GM18499 (cell line): ENCODE results near the gene ATMIN.

Experiments
- ATAC-seq: cut with Tn5 transposase; IDR thresholded peaks from one replicate; pipeline ENCODE4 v1.9.1; 2021; ENCODE audit warnings: moderate number of reproducible peaks; ENCODE audit not compliant: insufficient read depth, unreplicated experiment

Gene ATMIN

DNA sequence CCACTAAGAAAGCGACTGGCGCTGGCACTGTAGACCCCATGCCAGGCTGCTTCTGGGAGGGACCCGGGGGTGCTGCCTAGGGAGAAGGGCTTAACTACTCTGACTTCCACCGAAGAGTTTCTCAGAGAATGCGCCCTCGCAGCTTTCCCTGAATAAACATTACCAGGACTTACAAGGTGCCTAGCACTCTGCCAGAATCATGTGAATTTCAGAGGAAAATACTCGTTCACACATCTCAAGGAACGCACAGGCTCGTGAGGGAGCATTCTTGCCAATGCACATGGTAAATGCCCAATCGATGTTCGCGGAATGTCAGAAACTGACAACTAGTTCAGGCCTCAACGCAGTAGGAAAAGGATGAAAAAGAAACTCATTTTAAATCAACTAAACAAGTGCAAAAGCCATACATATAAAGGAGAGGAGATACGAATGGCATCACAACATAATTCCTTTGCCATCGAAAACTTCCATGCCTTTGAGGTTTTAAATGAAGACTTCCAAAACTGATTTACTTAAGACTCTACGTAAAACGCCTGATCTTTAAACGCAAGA lies 30.0 kb upstream of the ATMIN start:
- no peak for ATAC-seq

DNA sequence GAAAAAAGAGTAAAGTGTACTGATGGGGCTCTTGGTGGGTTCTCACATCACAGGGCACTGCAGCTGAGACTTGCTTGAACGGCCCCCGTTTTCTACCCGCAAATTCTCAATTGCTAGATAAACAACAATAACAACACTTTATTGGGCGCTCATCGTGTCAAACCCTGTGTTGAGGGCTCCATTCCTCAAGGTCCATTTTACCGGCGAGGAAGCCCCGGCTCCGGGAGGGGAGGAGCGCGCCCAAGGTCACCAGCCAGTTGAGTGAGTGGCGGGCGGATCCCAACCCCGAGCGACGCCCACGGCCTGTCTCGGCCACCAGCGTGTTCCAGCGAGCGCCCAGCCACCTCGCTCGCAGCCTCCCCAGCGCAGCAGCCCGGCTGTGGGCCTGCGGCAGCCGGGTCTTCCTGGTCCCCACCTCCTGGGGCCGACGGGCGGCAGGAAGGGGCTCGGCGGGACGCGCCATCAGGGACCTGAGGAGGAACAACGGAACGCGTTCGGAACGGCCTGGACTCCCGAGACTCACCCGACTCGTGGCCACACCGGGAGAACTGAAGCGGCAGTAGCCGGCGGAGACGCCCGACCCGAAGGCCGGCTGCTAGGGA lies 29.3 kb upstream of the ATMIN start:
- ATAC-seq = peak; percentile 15

DNA sequence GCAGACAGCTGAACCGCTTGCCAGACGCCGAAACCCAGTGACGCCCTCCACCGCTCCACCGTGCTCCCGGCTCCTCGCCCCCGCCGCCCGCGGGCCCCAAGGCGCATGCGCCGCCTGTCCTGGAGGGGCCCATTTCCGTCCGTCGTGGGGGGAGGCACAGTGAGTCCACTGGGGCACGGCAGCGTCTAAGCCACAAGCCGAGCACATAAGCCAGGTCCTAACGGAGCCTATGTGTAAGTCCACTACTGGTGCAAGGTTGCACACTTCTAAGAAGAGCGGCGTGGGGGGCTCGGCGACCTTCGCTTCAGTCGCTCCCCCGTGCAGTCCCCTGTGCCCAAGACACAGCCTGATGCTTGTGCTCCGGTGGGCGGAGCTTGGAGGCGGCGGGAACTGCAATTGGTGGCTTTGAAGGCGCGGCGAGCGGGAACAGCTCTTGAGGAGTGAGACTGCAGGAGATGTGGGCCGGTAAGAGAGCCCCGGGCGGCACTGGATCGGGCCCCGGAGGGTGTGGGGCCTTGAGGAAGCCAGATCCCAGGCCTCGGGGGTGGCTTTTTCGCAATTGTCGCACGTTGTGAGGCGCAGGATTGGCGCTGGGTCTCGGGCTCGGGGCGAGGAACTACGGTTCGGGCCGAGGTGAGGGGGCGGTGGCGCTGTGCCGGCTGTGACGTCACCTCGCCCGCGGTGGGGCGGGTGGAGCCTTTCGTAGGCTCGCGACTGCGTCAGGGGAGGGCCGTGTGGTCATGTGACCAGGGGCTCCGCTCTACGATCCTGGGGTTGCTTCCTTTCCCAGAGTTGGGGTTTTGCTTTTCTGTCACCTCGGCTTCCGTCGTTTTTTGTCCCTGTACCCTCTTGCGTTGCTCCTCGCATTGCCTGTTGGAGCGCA lies 28.6 kb upstream of the ATMIN start, which contains the start of the genes CENPN and CMC2:
CENPN (plus strand) TSS at position 402 of the 883 bp plus-strand sequence. CDS start 4,726 bp downstream, outside the sequence.
CMC2 (minus strand) TSS at position 73 of the 883 bp plus-strand sequence. CDS start 9,491 bp downstream, outside the sequence.
- peak; percentile 74 for ATAC-seq

DNA sequence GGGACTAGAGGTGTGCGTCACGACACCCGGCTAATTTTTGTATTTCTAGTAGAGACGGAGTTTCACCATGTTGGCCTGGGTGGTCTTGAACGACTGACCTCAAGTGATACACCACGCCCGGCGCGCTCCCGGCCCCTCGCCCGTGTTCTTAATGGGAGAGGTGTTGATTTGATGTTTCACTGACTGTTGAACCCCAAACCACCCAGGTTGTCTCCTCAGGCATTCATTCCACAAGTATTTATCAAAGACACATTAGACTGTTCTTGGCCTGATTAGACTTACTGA lies 27.2 kb upstream of the ATMIN start:
- no peak for ATAC-seq

DNA sequence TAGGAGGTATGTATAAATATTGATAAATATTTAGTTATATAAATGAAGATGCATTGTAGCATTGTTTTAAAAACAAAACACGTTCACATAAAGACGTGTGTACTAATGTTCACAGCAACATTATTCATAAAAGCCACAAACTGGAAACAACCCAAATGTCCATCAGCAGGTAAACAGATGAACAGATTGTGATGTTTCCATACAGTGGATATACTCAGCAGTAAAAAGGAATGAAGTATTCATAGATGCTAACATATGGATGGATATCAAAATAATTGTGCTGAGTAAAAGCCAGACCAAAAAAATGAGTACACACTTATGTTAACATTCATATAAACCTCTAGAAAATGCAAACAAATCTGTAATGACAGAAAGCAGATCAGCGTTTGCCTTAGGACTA lies 22.7 kb upstream of the ATMIN start:
- ATAC-seq = no peak

DNA sequence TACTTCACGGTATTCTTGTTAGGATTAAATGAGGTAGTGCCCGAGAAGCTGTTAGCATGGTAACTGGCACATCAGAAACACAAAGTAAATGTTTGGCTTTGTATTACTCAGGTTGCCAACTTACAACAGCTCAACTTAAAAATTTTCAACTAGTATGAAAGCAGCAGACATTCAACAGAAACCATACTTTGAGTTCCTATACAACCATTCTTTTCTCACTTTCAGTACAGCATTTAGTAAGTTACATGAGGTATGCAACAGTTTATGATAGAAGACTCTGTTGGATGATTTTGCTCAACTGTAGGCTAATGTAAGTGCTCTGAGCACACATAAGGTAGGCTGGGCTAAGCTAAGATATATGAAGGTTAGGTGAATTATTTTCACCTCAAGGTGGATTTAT lies 21.0 kb upstream of the ATMIN start:
- no peak for ATAC-seq

DNA sequence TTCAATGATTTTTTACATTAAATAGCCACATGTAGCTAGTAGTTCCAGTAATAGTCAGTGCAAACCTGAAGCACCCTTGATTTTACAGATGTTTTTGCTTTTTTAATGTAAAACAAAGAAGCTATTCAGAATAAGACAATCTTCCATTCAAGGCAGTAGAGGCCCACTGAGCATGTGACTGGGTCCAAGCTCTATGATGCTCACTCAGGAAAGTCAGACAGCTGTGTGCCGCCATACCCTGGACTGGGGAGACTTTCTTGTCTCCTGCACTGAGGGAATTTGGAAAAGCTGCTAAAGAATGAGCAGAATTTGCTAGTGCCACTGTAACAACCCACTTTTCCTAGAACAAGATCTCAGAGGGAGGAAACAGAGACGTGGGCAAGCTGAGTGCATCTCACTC lies 17.1 kb upstream of the ATMIN start:
- no peak for ATAC-seq

DNA sequence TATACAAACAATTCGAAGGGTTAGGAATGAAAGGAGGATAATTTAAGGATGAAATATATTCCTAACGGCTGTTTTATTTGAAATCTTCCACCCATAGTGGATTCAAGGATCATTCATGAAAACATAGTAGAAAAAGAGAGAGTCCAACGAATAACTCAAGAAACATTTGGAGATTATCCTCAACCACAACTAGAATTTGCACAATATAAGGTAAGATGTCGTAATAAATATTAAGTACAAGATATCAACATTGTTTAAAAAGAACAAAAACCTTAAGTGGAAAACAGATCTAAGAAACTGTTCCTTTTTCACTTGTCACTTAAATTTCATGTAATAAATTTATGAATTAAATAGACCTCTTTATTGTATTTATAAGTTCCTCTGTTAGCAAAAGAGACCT lies 9.2 kb upstream of the ATMIN start:
- no peak for ATAC-seq

DNA sequence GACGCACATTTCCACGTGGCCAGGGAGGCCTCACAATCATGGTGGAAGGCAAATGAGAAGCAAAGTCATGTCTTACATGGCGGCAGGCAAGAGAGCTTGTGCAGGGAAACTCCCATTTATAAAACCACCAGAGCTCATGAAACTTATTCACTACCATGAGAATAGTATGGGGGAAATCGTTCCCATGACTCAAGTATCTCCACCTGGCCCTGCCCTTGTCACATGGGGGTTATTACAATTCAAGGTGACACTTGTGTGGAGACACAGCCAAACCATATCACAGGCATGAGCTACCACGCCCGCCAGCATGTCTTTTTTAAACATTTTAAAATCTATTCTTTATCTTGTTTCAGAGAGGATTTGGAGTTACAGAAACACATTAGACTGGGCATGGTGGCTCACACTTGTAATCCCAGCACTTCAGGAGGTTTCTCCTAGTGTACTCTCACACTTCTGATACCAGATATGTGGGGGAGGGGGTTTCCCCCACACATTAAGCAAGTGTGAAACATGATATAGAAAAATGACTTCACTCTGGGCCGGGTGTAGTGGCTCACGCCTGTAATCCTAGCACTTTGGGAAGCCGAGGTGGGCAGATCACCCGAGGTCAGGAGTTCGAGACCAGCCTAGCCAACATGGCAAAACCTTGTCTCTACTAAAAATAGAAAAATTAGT lies 5.6 kb upstream of the ATMIN start:
- ATAC-seq = no peak

DNA sequence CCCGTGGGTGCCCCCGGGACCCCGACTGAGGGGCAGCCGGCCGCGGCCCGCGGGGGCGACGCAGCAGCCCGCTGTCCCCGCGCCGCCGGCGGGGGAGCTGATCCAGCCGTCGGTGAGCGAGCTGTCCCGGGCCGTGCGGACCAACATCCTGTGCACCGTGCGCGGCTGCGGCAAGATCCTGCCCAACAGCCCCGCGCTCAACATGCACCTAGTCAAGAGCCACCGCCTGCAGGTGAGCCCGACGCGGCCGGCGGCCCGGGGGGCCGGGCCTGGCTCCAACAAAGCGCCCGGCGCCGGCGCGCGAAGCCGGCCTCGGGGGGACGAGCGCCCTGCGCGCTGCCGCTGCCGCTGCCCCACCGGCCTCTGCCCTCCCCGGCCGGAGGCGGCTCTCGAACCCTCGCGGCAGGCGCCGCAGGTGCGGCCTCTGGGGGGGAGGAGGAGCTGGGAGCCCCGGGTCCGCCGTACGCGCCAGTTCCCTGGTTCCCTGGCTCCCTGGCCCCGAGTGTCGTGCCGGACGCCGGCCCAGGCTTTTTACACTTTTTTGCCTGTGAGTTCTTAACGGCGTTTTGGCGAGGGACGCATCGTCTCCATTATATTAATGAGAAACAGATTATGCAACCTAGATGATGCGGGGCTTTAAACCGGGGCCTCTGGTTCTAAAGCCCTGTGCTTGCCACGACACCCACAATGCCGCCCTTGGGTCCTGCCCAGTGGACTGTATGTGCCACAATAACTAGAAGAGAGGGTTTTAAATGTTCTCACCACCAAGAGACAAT lies 521 bp downstream of the ATMIN start:
- no peak for ATAC-seq

DNA sequence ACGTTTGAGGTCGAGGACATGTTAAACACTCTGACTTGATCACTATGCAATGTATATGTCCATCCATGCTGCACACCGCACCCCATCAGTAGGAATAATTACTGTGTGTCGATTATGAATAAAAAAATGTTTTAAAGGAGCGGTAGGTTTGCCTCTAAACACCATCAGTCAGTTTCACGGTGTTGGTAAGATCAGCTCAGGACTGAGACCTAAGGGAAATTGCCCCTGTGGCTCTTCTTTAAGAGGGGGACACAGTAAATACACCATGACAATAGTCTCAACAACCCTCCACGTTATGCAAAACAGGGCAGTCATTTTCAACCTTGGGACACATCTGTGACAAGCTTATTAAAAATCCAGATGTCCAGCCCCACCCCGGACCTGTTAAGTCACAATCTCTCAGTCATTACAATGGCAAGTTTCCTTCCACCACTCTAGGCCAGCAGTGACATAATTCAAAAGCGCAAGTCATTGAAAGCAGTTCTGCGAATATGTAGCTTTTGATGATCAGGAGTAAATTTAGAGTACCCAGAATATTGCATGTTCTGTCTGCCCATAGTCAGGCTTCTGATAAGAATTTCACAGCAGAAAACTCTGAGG lies 1.2 kb downstream of the ATMIN start:
- no peak for ATAC-seq

DNA sequence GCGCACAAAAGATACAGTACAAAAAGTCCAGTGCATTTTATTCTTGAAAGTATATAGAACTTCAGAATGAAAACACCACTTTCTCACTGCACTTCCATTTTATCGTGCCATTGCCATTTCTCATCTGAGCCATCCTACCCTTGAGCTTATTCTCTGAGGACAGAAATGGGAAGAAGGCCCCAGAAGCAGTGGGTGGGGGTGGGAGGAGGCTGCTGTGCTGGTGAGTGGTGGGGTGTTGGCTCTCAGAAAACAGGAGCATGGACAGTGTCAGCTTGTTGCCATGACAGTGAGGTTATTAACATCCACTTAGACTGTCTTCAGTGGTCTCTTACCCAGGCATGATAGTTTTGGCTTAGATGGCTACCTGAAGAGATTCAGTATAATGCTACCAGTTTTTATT lies 4.5 kb downstream of the ATMIN start:
- no peak for ATAC-seq

DNA sequence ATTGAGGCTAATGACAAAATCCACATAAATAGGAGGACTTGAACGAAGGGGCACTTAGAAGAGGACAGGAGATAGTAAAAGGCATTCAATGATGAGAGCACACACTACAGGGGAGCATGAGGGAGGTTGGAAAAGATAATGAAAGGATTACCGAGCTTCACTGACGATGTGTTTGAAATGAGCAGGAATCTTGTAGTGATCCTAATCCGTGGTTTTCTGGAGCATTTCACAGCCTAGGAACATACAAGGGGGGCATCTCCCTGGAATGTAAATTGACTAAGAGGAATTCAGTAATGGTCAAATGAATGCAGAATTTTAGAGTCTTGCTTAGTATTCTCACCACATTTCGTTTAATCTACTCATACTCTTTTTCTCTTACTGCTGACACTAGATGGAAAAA lies 5.2 kb downstream of the ATMIN start:
- no peak for ATAC-seq

DNA sequence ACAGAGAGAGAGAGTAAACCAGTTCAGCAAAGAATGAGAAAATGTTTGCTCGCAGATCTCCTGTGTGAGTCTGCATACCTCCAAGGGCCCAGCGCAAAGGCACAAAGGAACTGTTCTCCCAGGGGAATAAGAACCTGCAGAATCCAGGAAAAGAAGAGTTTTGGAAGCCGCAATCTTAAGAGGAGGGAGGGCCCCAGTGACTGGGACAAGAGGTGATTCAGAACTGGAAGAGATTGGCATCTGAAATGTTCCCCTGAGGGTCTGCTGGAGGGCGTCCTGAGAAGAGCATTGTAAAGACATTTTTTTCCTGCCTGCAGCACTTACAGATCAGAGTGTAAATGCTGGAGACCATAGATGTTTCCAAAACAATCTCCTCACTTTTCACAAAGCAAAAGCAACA lies 6.1 kb downstream of the ATMIN start:
- ATAC-seq = no peak

DNA sequence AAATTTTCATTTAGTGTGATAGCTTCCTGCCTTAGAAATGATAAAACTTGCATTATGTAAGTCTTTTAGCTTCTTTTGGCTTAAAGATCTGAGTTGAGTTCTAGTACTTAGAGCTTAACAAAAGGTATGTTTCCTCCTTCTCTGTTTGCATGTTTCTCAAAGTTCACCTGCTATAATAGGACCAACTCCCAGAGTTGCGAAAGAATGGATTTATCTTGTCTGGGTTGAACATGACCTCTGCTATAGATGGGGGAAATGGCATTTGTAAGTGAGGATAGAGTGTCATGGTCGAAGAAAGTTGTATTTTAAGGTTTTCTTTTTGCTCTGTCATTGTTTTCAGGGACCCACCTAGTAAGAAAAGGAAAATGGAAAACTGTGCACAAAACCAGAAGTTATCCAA lies 7.2 kb downstream of the ATMIN start:
- no peak for ATAC-seq

DNA sequence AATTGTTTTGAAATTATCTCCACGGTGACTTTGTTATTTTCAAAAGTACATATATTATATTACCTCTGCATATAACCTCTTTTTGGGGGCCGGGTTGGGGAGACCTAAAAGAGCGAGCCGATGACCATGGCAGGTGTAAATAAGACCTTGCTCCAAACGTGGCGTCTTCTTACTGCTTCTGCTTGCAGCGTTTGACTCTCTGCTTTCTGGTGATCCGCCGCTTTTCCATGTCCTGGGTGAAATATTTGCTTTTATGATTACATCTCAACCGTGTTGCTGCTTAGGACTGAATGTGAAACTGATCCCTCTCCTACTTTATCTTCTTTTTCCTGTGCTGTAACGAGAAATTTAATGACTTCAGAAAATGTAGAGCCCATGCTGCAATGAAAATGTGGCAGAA lies 18.1 kb downstream of the ATMIN start:
- no peak for ATAC-seq

DNA sequence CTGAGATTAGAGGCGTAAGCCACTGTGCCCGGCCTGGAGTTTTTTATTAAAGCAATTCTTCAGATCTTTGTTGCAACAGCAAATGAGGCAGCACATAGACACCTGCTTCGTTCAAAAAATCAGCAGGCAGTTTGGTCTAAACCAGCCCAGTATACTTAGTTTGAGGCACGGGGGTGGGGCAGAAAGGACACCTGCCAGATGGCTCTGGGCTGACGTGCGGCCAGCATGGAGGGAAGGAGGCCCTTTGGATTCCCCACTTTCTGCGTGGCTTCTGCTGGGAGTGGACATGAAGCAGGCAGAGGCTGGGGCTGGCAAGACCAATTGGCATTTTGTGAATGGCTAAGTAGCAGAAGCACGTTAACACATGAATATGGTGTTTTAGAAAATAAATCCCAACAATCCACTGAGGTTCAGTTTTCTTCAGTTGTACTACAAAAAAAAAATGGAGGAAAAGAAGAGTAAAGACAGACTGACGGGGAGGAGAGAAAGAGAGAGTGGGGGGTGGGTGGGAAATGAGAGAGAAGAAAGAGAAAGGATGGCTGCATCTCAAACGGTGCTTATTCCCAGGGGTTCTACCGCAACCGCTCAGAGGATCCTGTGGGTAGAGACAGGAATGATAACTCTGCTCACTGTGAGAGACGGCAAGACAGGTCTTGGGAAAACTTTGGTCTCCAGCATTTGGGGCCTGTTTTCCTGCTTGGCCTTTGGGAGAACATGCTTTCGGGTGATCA lies 25.1 kb downstream of the ATMIN start:
- ATAC-seq = no peak

DNA sequence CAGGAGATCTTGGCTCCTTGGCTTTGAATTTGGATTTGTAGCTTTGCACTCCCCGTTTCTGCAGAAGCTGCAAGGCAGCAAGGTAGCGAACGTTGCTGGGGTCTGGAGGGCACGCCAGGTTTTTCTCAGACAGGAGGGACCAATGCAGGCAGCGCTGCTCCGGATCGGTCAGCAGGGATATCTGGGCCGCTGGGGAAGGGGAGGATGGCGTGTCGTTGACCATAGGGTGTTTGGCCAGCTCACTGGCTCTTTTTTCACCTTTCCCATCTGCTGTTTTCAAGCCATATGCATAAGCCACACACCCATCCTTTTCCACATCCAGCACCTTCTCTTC lies 25.6 kb downstream of the ATMIN start:
- ATAC-seq = no peak

DNA sequence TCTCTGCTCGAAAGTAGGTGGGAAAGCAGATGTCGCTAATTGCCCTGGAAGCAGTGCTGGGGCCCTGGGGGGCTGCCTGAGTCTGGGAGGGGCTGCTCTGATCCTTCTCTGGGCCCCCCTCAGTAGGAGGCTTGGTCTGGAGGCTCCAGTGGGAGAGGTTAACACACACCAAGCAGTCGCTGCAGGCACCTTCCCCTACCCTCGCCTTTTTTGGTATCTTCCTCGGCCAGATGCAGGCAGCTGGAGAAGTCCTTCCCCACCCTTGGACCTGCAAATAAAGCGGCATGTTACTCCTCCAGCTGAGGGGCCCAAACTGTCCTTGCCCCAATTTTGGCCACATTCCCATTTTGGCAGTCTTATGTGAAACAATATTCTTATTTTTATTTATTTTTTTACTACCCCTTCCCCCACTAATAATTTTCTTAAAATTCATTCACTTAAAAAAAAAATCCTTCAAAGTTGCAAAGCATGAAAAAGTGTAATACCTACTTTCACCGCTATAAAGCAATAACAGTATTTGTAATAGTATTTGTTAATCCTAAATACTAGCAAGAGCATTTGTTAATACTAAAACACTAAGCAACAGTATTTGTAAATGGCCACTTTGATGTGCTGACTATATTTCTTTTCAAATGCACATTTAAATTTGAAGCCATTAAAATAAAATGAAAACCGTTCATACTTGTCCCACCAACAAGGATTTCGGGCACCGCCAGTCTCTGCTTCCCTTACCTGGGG lies 26.4 kb downstream of the ATMIN start:
- no peak for ATAC-seq
